ENCODE data around the gene EFCAB11. TPM values are rescaled to one million over a fixed set of nuclear protein-coding genes. Genes with fewer than 3 reads are reported as not detected.

Gene EFCAB11
- polyA plus RNA-seq, 3 donors: 2.0 to 4.3 (median 2.1) TPM

DNA sequence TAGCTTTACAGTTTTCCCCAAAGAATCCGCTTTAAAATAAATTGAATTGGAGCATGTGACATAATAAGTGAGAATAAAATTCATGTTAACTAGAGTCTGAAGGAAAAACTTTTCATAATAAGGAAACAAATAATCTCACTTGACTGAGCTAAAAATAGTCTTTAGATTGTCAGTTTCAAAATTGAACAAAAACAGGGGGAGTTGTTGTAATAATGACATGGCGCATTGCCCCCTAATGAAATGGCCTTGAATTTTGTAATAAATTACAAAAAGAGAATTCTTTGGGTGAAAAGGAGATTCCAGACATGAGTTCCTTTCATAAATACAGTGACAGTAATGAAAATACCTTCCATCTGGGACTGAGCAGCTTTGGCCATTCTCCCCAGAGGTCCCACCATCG lies 178.6 kb downstream of the EFCAB11 start:
- peaks cover 0 to 2% (median 1%) of the 10 kb centered on the region in 3 donors for H3K27me3 Mint-ChIP-seq (ENCODE audit: low read depth in 3 of 3)
- H3K4me1 Mint-ChIP-seq: peaks cover 53% of the 10 kb centered on the region
- H3K36me3 Mint-ChIP-seq: no peaks in the 10 kb centered on the region
- Histone ChIP-seq H3K4me1 (ENCODE audit: control insufficient read depth in 1 of 2, insufficient read depth in 2 of 2, low read length in 2 of 2) (peaks cover 41 to 44% of the 10 kb centered on the region in 2 donors), H3K79me2 (ENCODE audit: insufficient read depth, low read length) (no peaks in the 10 kb centered on the region), H3K4me3 (replicated peaks in 1 of 3; ENCODE audit: low read depth in 2 of 3, low read length in 3 of 3) (no peak overlapping the region), H3K36me3 (replicated peaks in 1 of 2; ENCODE audit: control insufficient read depth in 1 of 2, insufficient read depth in 2 of 2, low read length in 2 of 2) (no peaks in the 10 kb centered on the region), H3K27ac (ENCODE audit: low read depth in 1 of 2, low read length in 2 of 2) (peak overlapping the region in 1 of 2 donors; percentile 2), H2AFZ (ENCODE audit: insufficient read depth, low read depth, low read length, poor library complexity, severe bottlenecking) (peak overlapping the region; percentile 30), H3K27me3 (ENCODE audit: control insufficient read depth in 2 of 2, insufficient read depth in 2 of 2, low read length in 2 of 2) (no peaks in the 10 kb centered on the region), H3K9me3 (replicated peaks in 1 of 2; ENCODE audit: control insufficient read depth in 1 of 2, insufficient read depth in 1 of 2, low read length in 2 of 2) (no peaks in the 10 kb centered on the region), H3K4me2 (replicated peaks; ENCODE audit: extremely low read depth, low read length, poor library complexity, severe bottlenecking) (no peak overlapping the region), H3K9ac (ENCODE audit: insufficient read depth, low read length, poor library complexity, severe bottlenecking) (no peak overlapping the region), H4K20me1 (ENCODE audit: insufficient read depth, low read length) (no peaks in the 10 kb centered on the region)
- intact Hi-C loops (cut with micrococcal nuclease): no loop called here
- TF ChIP-seq, protein P1, sequence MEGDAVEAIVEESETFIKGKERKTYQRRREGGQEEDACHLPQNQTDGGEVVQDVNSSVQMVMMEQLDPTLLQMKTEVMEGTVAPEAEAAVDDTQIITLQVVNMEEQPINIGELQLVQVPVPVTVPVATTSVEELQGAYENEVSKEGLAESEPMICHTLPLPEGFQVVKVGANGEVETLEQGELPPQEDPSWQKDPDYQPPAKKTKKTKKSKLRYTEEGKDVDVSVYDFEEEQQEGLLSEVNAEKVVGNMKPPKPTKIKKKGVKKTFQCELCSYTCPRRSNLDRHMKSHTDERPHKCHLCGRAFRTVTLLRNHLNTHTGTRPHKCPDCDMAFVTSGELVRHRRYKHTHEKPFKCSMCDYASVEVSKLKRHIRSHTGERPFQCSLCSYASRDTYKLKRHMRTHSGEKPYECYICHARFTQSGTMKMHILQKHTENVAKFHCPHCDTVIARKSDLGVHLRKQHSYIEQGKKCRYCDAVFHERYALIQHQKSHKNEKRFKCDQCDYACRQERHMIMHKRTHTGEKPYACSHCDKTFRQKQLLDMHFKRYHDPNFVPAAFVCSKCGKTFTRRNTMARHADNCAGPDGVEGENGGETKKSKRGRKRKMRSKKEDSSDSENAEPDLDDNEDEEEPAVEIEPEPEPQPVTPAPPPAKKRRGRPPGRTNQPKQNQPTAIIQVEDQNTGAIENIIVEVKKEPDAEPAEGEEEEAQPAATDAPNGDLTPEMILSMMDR (IDR thresholded peaks at IDR 0.05): no peak
- peaks cover 2 to 10% (median 3%) of the 10 kb centered on the region in 7 donors for H3K9me3 Mint-ChIP-seq
- H3K4me3 Mint-ChIP-seq: no peak overlapping the region
- DNase-seq: no peak
- peak overlapping the region in 5 of 7 donors; percentile 35 to 61 (median 38) for H3K27ac Mint-ChIP-seq
- no CpG with 5 or more reads among the region's 3 CpGs for WGBS (ENCODE audit: insufficient coverage)

DNA sequence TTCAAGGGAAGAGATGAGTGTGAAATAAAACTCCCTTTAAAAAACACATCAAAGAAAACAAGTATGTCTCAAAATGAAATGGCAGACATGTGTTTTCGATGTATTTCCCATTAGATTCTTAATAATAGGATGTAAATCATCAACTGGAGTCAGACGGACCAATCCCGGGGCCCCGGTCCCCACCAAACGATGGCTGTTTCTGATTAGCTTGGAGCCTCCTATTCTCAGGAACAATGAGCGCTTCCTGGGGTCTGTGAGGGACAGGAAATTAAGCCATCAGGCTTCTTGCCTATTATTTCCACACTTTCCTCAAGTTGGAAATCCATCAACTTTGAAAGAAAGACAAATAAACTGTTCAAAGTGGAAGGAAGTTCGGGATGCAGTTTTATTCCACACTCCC lies 179.4 kb downstream of the EFCAB11 start:
- H3K9me3 Mint-ChIP-seq: peaks cover 2 to 10% (median 3%) of the 10 kb centered on the region in 7 donors
- no peak overlapping the region for H3K9ac ChIP-seq (ENCODE audit: insufficient read depth, low read length, poor library complexity, severe bottlenecking)
- TF ChIP-seq, protein P1 (IDR thresholded peaks at IDR 0.05): no peak
- no CpG with 5 or more reads among the region's 7 CpGs for WGBS (ENCODE audit: insufficient coverage)
- H3K4me1 Mint-ChIP-seq: peaks cover 55% of the 10 kb centered on the region
- DNase-seq: no peak
- no peak overlapping the region for H3K4me3 ChIP-seq (replicated peaks in 1 of 3; ENCODE audit: low read depth in 2 of 3, low read length in 3 of 3)
- H3K36me3 Mint-ChIP-seq: no peaks in the 10 kb centered on the region
- H3K36me3 ChIP-seq (replicated peaks in 1 of 2; ENCODE audit: control insufficient read depth in 1 of 2, insufficient read depth in 2 of 2, low read length in 2 of 2): no peaks in the 10 kb centered on the region
- H3K4me3 Mint-ChIP-seq: no peak overlapping the region
- intact Hi-C loops (cut with micrococcal nuclease): no loop called here
- no peaks in the 10 kb centered on the region for H3K27me3 ChIP-seq (ENCODE audit: control insufficient read depth in 2 of 2, insufficient read depth in 2 of 2, low read length in 2 of 2)
- H3K79me2 ChIP-seq (ENCODE audit: insufficient read depth, low read length): no peaks in the 10 kb centered on the region
- H3K27ac Mint-ChIP-seq: no peak overlapping the region
- no peaks in the 10 kb centered on the region for H3K9me3 ChIP-seq (replicated peaks in 1 of 2; ENCODE audit: control insufficient read depth in 1 of 2, insufficient read depth in 1 of 2, low read length in 2 of 2)
- H3K4me1 ChIP-seq (ENCODE audit: control insufficient read depth in 1 of 2, insufficient read depth in 2 of 2, low read length in 2 of 2): peaks cover 41 to 46% of the 10 kb centered on the region in 2 donors
- peaks cover 0 to 2% (median 1%) of the 10 kb centered on the region in 3 donors for H3K27me3 Mint-ChIP-seq (ENCODE audit: low read depth in 3 of 3)
- H3K27ac ChIP-seq (ENCODE audit: low read depth in 1 of 2, low read length in 2 of 2): no peak overlapping the region
- H2AFZ ChIP-seq (ENCODE audit: insufficient read depth, low read depth, low read length, poor library complexity, severe bottlenecking): no peak overlapping the region
- no peaks in the 10 kb centered on the region for H4K20me1 ChIP-seq (ENCODE audit: insufficient read depth, low read length)
- H3K4me2 ChIP-seq (replicated peaks; ENCODE audit: extremely low read depth, low read length, poor library complexity, severe bottlenecking): no peak overlapping the region
